A673 (cell line): ENCODE results near the gene GADD45GIP1.

Source experiments
- CTCF ChIP-seq: fragments of 300-800, 200-600 bp; sonication (generic); conservative IDR thresholded peaks from 2 replicates; pipeline ENCODE4 v1.5.1; 2017; ENCODE audit warnings: low read depth, mild to moderate bottlenecking, antibody characterized with exemption, low read length, moderate library complexity, mixed read lengths
- EZH2 ChIP-seq: fragments of 200-600 bp; sonication (generic); IDR thresholded peaks from 2 replicates; pipeline ENCODE4 v1.6.1; 2017; ENCODE audit warnings: borderline replicate concordance, low read depth, mild to moderate bottlenecking, mixed read lengths, antibody characterized with exemption, low read length; ENCODE audit not compliant: poor library complexity, severe bottlenecking

- TF ChIP-seq CTCF, result no peak
- TF ChIP-seq EZH2, result no peak
Measured at GRCh38 chr19:12975221-12975741, 18.3 kb upstream of the GADD45GIP1 start.
